Bronchial epithelial cell (primary cell): ENCODE measurements around the gene GLOD5. TPM values are rescaled to one million over a fixed set of nuclear protein-coding genes. Genes with fewer than 3 reads are reported as not detected.

Source experiments
- DNase-seq: peaks from one replicate; pipeline ENCODE4 v3.0.0-alpha.2; 2010; ENCODE audit warnings: low read depth
- FAIRE-seq: peaks from 2 replicates; lab custom pipeline; 2011; peaks lifted over from hg19 to GRCh38; lab: Jason Lieb, UNC
- H3K27me3 ChIP-seq: 2 replicates; pipeline ENCODE4 v1.5.1; 2011; ENCODE audit warnings: low read length; ENCODE audit not compliant: control insufficient read depth, insufficient read depth
- H3K36me3 ChIP-seq: 2 replicates; pipeline ENCODE4 v1.5.1; 2011; ENCODE audit warnings: low read length; ENCODE audit not compliant: control insufficient read depth, insufficient read depth
- H3K4me3 ChIP-seq: 2 replicates; pipeline ENCODE4 v1.5.1; 2011; ENCODE audit warnings: mild to moderate bottlenecking, low read depth, low read length, control low read depth
- CTCF ChIP-seq: IDR thresholded peaks from 2 replicates; pipeline ENCODE4 v1.5.1; 2011; ENCODE audit warnings: mild to moderate bottlenecking, moderate library complexity, low read length, control low read depth, inconsistent platforms; ENCODE audit not compliant: insufficient read depth, severe bottlenecking
- total RNA-seq: library from RNA; depleted of rRNA; stranded (reverse); fragments of >200 nt; gene quantifications from 2 replicates; pipeline ENCODE4 v1.2.1, GENCODE V29; 2014

Gene GLOD5
- not detected in 2 replicates for total RNA-seq

- H3K27me3 ChIP-seq: no peaks in the 10 kb centered on the region
- peak; percentile 62 for DNase-seq
- H3K36me3 ChIP-seq: no peaks in the 10 kb centered on the region
- no peak within 1 kb of the TSS for H3K4me3 ChIP-seq
- peak; percentile 64 for TF ChIP-seq CTCF
- peak; percentile 79 for FAIRE-seq
These were observed at the start of gene GLOD5 for GRCh38 chrX:48761674-48762471. TSS of gene GLOD5 (plus strand) at chrX:48761747. CDS start at chrX:48761791, 44 bp downstream.

- no peak for DNase-seq
- TF ChIP-seq CTCF: no peak
- no peaks in the 10 kb centered on the region for H3K36me3 ChIP-seq
- no peak for FAIRE-seq
- no peaks in the 10 kb centered on the region for H3K27me3 ChIP-seq
- no peak overlapping the region for H3K4me3 ChIP-seq
These were observed 49.5 kb upstream of the GLOD5 start for GRCh38 chrX:48711929-48712505.

- FAIRE-seq: no peak
These were observed 47.7 kb upstream of the GLOD5 start for GRCh38 chrX:48713847-48714246.

GRCh38 chrX:48714573-48714972, 47.0 kb upstream of the GLOD5 start:
- FAIRE-seq: no peak
- no peak for DNase-seq
- Histone ChIP-seq H3K36me3 (no peaks in the 10 kb centered on the region), H3K4me3 (no peak overlapping the region), H3K27me3 (no peaks in the 10 kb centered on the region)
- no peak for TF ChIP-seq CTCF

More at GRCh38 chrX:48713847-48714246, 47.7 kb upstream of the GLOD5 start:
- Histone ChIP-seq H3K36me3 (no peaks in the 10 kb centered on the region), H3K4me3 (no peak overlapping the region), H3K27me3 (no peaks in the 10 kb centered on the region)
- DNase-seq: no peak
- no peak for TF ChIP-seq CTCF

GRCh38 chrX:48715072-48715471, 46.5 kb upstream of the GLOD5 start:
- Histone ChIP-seq H3K36me3 (no peaks in the 10 kb centered on the region), H3K4me3 (no peak overlapping the region), H3K27me3 (no peaks in the 10 kb centered on the region)
- no peak for TF ChIP-seq CTCF
- peak; percentile 12 for DNase-seq
- FAIRE-seq: no peak
